Peyer's patch (tissue), 4 donors: ENCODE data around the gene ATG13.

Experiments used
- POLR2A ChIP-seq, 2 donors: fragments of 450-650 bp; IDR thresholded peaks; one replicate each; pipeline ENCODE4 v1.5.1; 2017; ENCODE audit warnings: antibody characterized with exemption in 2 of 2, mild to moderate bottlenecking in 2 of 2, moderate library complexity in 2 of 2
- TF ChIP-seq, protein P1 (sequence below), 6 experiments: fragments of 450-650 bp in 4 of 6; fragments of 200-600 bp in 2 of 6; sonication (generic) in 1 of 6; IDR thresholded peaks; one replicate each; pipeline ENCODE4 v1.5.1; 2017 to 2019; ENCODE audit warnings: antibody characterized with exemption in 6 of 6, mild to moderate bottlenecking in 3 of 6, moderate library complexity in 1 of 6

DNA sequence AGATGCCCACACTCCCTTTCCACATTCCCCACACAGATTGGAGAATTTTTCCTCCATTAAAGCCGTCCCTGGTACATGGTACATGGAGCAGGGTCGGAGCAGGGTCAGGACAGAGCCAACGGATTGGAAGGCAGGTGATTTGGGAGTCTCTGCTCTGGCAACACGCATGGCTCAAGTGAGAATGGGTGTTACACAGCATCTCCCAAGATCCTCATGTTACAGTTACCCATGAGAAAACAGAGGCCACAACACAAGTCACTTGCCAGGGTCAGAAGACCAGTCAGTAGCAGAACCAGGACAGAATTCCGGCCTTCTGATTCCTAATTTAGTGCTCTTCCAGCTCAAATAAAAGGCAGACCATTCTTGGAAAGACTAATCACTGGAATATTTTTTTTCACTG is 94.0 kb downstream of the ATG13 start:
- TF ChIP-seq, protein P1, sequence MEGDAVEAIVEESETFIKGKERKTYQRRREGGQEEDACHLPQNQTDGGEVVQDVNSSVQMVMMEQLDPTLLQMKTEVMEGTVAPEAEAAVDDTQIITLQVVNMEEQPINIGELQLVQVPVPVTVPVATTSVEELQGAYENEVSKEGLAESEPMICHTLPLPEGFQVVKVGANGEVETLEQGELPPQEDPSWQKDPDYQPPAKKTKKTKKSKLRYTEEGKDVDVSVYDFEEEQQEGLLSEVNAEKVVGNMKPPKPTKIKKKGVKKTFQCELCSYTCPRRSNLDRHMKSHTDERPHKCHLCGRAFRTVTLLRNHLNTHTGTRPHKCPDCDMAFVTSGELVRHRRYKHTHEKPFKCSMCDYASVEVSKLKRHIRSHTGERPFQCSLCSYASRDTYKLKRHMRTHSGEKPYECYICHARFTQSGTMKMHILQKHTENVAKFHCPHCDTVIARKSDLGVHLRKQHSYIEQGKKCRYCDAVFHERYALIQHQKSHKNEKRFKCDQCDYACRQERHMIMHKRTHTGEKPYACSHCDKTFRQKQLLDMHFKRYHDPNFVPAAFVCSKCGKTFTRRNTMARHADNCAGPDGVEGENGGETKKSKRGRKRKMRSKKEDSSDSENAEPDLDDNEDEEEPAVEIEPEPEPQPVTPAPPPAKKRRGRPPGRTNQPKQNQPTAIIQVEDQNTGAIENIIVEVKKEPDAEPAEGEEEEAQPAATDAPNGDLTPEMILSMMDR (IDR thresholded peaks at IDR 0.05): no peak
- TF ChIP-seq POLR2A (IDR thresholded peaks at IDR 0.05): no peak
